ENCODE measurements around the gene GOSR2. TPM values are rescaled to one million over a fixed set of nuclear protein-coding genes. Genes with fewer than 3 reads are reported as not detected.

The GOSR2 gene
- total and polyA plus RNA-seq, 2 of the 4 experiments (the other 2 are of a cell fraction), result 63.4 to 75.6 TPM

DNA sequence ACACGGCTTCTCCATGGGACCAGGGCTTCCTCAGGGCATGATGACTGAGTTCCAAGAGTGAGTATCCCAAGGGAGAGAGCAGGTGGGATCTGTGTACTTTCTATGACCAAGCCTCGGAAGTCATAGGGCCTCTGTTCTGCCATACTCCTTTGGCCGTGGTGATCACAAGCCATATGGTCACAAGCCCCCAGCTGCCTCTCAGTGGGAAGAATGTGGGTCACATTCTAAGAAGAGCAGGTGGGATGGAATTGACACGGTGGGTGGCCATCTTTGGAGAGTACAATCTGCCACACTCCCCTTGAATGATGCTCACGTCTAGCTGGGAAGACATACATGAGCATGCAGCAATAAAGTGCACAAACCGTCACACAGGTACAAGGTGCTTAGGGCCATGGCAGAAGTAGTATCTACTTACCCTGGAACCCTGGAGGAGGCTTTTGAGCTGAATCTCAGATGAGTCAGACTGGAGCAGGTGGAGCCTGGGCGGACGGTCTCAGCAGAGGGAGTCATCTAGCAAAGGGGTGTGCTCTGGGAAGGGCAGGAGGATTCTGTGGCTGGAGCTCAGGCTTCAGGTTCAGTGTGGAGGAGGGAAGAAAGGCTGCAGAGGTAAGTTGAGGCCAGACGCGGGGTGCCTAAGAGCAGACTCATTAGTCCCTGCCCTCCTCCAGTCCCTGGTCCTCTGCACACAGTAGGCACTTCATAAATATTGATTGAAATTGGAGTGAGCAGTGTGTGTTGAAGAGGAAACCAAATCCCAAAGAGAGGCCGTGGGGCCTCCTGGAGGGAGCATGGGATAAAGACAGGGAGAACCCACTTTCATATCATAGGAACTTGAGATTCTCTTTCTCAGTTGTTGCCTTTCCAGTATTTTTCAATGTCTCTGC, 26.6 kb downstream of the GOSR2 start:
- Histone ChIP-seq H4K91ac (ENCODE audit: insufficient read depth, low read depth, low read length) (no peak overlapping the region), H3K14ac (replicated peaks; ENCODE audit: low read depth, low read length) (no peak overlapping the region), H2AK9ac (replicated peaks; ENCODE audit: low read depth, low read length, poor library complexity) (no peak overlapping the region), H3K27ac (ENCODE audit: insufficient read depth, low read length) (no peak overlapping the region), H3K4me3 (ENCODE audit: insufficient read depth, low read depth, low read length) (no peak overlapping the region), H3K79me1 (ENCODE audit: low read depth in 1 of 2, low read length in 2 of 2) (no peaks in the 10 kb centered on the region), H3K9me3 (ENCODE audit: control insufficient read depth, insufficient read depth, low read length) (no peaks in the 10 kb centered on the region), H2AFZ (replicated peaks; ENCODE audit: low read length, poor library complexity) (peak overlapping the region; percentile 23), H2BK20ac (ENCODE audit: low read depth, low read length) (no peak overlapping the region), H3K4me1 (ENCODE audit: control insufficient read depth, insufficient read depth, low read length) (no peaks in the 10 kb centered on the region; the same call in 1 of the 2 replicates), H2AK5ac (ENCODE audit: low read depth, low read length) (no peak overlapping the region), H3K4ac (ENCODE audit: low read depth, low read length) (no peak overlapping the region), H3K9me1 (ENCODE audit: insufficient read depth, low read length) (no peaks in the 10 kb centered on the region; the same call in 1 of the 2 replicates), H3K56ac (ENCODE audit: extremely low read depth, insufficient read depth, low read length) (no peak overlapping the region), H2BK5ac (ENCODE audit: low read depth, low read length, poor library complexity, severe bottlenecking) (no peak overlapping the region), H2BK120ac (ENCODE audit: low read depth, low read length) (no peak overlapping the region), H4K8ac (ENCODE audit: low read depth in 2 of 2, low read length in 2 of 2) (no peak overlapping the region), H3K18ac (ENCODE audit: low read depth, low read length) (no peak overlapping the region), H3K27me3 (ENCODE audit: control insufficient read depth, insufficient read depth, low read length) (no peaks in the 10 kb centered on the region; the same call in 1 of the 2 replicates), H3K23ac (ENCODE audit: low read depth, low read length) (no peak overlapping the region), H3K4me2 (ENCODE audit: low read depth, low read length) (no peak overlapping the region), H3K9ac (ENCODE audit: low read depth, low read length) (no peak overlapping the region), H3K36me3 (ENCODE audit: control insufficient read depth, insufficient read depth, low read length) (no peaks in the 10 kb centered on the region), H2BK15ac (ENCODE audit: low read depth, low read length) (no peak overlapping the region), H4K5ac (ENCODE audit: low read depth, low read length) (no peak overlapping the region), H4K20me1 (ENCODE audit: insufficient read depth, low read length) (peaks cover 11% of the 10 kb centered on the region; the same call in 1 of the 2 replicates)
- DNase-seq (peak; percentile 48), ATAC-seq (ENCODE audit: low read depth) (peak; percentile 42)
- intact Hi-C loops (cut with micrococcal nuclease) (no loop called here), in situ Hi-C loops (cut with MboI; ENCODE audit: low sequenced_read_pairs) (loop anchor here (5.0 kb wide), 1 partner anchor 53 kb away; no protein-coding TSS in a partner anchor), dilution Hi-C loops (cut with HindIII; ENCODE audit: low sequenced_read_pairs, unreplicated experiment) (no loop called here)
- WGBS, 2 experiments (ENCODE audit: extremely low coverage in 2 of 2, insufficient read length in 1 of 2), result 82% methylated on average over 5 of the region's 11 CpGs; no CpG with 5 or more reads in 1 of the 2 experiments
- BruUV-seq (replicated peaks), result no TSS peak
- TF ChIP-seq SMC3 (IDR thresholded peaks at IDR 0.05; ENCODE audit: low read depth, low read length), result no peak
- POLR2A ChIA-PET (ENCODE audit: unreplicated experiment), result no interaction called here
- CTCF ChIA-PET, result no interaction called here
